ENCODE results near the gene SOX12. TPM values are rescaled to one million over a fixed set of nuclear protein-coding genes. Genes with fewer than 3 reads are reported as not detected.

Gene SOX12
- polyA plus RNA-seq, 3 donors = 25.7 to 29.0 (median 27.4) TPM

DNA sequence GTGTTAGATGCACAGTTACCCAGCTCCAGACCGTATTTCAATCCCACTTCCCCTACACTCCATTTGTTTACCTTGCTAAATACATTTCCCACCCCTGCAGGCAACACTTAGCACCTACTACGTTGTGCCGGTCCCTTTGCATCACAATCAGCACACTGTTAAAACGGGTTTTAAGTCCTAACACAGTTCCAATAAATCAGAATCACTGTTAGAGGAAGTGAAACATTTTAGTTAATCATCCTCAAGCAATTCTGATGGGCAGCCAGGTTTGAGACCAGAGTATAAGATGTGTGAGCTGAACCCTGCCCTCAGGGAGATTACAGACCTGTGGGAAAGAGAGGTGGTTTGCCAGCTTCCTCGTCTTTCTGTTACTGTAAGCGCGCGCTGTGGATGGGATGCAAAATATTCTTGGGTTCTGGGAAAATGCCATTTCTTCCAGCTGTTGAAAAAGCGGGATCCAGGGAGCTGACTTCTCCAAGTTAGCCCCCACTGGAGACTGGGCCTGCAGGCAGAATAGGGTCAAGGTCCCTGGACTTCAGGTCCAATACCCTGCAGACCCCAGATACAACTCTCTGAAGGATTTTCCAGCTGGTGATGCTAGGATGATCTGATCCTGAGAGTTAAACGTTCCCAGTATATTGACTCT, 24.9 kb upstream of the SOX12 start:
- no peak for DNase-seq (ENCODE audit: low read depth in 3 of 3, low spot score in 2 of 3)

GRCh38 chr20:301886-302848, 23.2 kb upstream of the SOX12 start:
- no peak for DNase-seq (ENCODE audit: low read depth in 3 of 3, low spot score in 2 of 3)

DNA sequence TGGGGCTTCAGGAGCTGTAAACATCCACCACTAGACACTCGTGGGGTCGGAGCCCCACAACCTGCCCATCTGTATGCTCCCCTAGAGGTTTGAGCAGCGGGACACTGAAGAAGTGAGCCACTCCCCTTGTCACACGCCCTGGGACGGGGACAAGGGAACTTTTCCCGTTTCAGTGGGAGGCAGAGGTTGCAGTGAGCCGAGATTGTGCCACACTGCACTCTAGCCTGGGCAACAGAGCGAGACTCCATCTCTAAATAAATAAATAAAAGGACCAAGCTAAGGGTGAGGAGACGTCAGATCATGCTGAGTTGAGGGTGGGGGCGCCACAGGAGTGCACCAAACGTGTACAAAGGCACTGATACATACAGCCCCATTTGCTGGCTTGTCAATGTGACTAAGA, 19.6 kb upstream of the SOX12 start:
- DNase-seq (ENCODE audit: low read depth in 3 of 3, low spot score in 2 of 3) = no peak

DNA sequence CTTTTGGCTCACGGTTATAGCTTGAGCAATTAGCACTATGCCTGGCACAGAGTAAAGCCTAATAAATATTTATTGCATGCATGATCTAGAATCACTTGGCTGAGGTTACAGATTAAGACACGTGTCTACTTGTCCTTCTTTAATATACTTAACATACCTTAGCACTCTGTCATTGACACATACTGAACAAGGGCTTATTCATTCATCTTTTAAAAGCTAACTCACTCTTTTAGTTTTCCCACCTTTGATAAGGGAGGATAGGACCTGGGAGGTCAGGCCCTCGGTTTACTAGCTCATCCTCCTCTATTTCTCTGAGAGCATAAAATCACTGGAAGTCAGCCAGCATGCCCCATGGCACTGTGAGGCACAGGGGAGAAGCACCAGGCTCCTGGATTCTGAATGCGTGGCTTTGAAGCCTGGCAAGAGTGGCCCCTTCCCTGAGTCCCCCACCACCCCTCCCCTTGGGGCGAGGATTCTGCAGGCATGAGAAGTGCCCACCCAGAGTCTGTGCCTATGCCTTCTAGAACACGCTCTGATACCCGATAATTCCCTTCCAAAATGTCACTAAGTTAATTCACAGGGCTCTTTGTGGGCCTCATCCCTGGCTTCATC, 16.8 kb upstream of the SOX12 start:
- no peak for DNase-seq (ENCODE audit: low read depth in 3 of 3, low spot score in 2 of 3)

GRCh38 chr20:309306-309840, 16.0 kb upstream of the SOX12 start:
- DNase-seq (ENCODE audit: low read depth in 3 of 3, low spot score in 2 of 3) = no peak

DNA sequence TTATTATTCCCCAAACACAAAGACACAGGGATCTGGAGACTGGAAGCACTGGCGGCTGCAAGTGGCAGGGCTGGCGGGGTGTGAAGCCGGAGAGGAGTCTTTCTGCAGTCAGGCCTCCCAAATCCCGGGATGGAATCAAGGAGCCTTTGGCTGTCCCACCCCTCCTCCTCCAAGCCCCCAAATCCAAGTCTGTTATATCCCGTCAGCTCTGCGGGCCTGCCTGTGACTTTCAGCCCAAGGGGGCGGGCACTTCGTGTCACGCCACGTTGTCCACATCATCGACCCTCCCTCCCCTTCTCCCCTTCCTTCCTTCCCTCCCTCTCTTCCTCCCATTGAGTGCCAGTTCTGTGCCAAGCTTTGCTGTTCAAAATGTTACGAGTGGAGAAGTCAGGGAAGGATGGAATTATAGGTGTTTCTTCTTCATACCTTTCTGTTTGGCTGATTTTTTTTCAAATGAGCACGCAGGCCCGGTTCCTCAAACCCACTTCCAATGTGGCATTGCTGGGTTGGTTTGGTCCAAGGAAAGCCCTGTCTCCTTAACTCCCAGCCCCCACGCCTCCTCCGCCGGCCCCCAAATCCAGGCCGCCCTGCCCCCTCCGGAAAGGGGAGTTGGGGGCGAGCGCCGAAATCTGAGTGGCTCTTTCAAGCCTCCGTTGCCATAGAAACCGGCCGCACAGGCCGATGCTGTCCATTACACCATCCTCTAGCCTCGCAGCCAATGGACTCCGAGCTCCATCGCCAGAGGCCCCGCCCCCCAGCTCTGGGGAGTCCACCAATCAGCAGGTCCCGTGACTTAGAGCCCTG, 15.3 kb upstream of the SOX12 start:
- peak; percentile 90 to 99 (median 96) for DNase-seq (ENCODE audit: low read depth in 3 of 3, low spot score in 2 of 3)

DNA sequence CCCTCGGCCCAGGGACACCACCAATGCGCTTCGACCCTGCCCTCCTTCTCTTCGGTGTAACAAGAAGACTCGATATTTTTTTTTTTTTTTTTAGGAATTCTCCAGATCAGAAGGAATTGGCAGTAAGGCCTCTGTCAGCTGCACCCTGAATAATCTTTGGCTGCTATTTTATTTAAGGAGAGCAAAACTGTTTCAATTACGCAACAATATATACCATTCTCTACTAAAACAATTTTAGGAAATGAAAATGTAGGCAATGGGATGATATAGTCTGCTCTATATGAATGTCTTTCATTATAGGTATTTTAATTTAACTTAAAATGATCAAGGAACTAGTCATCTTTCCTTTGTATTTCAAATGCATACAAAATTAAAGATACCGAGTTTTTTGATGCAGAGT, 14.7 kb upstream of the SOX12 start:
- DNase-seq (ENCODE audit: low read depth in 3 of 3, low spot score in 2 of 3) = no peak

DNA sequence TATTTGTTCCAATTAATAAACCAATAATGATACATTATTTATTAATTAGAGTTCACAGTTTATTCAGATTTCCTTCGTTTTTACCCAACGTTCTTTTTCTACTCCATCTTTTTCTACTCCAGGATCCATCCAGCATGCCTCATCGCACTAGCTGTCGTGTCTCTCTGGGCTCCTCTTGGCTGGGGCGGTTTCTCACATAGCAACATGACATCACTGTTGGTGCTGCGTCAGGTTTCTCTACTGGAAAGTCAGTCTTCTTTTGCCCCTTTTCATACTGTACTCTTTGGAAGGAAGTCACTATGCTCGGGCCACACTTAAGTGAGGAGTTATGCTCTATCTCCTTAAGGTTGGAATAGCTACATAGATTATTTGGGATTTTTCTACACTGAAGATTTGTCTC, 13.7 kb upstream of the SOX12 start:
- no peak for DNase-seq (ENCODE audit: low read depth in 3 of 3, low spot score in 2 of 3)

DNA sequence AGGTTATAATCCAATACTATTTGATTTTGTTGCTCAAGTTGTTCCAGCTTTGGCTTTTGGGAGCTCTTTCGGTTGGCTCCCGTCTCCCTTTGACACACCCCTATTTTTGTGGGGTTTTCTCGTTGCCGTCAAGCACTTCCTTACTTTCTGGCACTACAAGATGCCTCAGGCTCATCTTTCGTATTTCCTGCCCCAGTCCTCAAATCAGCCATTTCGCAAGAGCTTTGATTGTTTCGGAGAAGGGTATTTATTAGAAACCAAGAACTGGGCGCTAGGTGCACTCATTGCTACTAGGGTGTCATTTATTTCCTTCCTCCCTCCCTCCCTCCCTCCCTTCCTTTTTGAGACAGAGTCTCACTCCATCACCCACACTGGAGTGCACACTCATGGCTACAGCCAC, 13.3 kb upstream of the SOX12 start:
- no peak for DNase-seq (ENCODE audit: low read depth in 3 of 3, low spot score in 2 of 3)

- DNase-seq (ENCODE audit: low read depth in 3 of 3, low spot score in 2 of 3) = no peak
These were observed 12.5 kb upstream of the SOX12 start for GRCh38 chr20:312866-313265.

DNA sequence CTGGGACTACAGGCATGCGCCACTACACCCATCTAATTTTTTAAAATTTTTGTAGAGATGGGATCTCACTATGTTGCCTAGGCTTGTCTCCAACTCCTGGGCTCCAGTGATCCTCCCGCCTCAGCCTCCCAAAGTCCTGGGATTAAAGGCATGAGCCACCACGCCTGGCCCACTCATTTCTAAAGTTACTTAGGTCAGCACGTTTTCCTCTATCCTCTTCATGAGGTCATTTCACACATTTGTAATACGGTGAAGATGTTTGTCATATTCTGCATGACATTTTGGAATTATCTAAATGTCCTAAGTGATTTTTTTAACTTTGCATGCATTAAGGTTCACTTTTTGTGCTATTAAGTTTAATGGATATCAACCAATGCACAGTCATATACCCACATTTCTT, 11.9 kb upstream of the SOX12 start:
- DNase-seq (ENCODE audit: low read depth in 3 of 3, low spot score in 2 of 3) = no peak

GRCh38 chr20:313948-314347, 11.4 kb upstream of the SOX12 start:
- DNase-seq (ENCODE audit: low read depth in 3 of 3, low spot score in 2 of 3) = no peak

GRCh38 chr20:316316-317068, 8.9 kb upstream of the SOX12 start:
- DNase-seq (ENCODE audit: low read depth in 3 of 3, low spot score in 2 of 3) = no peak

- peak in 2 of 3 donors; percentile 79 to 85 for DNase-seq (ENCODE audit: low read depth in 3 of 3, low spot score in 2 of 3)
These were observed 941 bp upstream of the SOX12 start for GRCh38 chr20:324177-325044.

DNA sequence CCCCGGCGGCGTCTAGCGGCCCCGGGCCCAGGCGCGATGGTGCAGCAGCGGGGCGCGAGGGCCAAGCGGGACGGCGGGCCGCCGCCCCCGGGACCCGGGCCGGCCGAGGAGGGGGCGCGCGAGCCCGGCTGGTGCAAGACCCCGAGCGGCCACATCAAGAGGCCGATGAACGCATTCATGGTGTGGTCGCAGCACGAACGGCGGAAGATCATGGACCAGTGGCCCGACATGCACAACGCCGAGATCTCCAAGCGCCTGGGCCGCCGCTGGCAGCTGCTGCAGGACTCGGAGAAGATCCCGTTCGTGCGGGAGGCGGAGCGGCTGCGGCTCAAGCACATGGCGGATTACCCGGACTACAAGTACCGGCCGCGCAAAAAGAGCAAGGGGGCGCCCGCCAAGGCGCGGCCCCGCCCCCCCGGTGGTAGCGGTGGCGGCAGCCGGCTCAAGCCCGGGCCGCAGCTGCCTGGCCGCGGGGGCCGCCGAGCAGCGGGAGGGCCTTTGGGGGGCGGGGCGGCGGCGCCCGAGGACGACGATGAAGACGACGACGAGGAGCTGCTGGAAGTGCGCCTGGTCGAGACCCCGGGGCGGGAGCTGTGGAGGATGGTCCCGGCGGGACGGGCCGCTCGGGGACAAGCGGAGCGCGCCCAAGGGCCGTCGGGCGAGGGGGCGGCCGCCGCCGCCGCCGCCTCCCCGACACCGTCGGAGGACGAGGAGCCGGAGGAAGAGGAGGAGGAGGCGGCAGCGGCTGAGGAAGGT, 715 bp downstream of the SOX12 start:
- DNase-seq (ENCODE audit: low read depth in 3 of 3, low spot score in 2 of 3) = peak in 1 of 3 donors; percentile 44

- DNase-seq (ENCODE audit: low read depth in 3 of 3, low spot score in 2 of 3) = no peak
These were observed 1.4 kb downstream of the SOX12 start for GRCh38 chr20:326645-327185.

DNA sequence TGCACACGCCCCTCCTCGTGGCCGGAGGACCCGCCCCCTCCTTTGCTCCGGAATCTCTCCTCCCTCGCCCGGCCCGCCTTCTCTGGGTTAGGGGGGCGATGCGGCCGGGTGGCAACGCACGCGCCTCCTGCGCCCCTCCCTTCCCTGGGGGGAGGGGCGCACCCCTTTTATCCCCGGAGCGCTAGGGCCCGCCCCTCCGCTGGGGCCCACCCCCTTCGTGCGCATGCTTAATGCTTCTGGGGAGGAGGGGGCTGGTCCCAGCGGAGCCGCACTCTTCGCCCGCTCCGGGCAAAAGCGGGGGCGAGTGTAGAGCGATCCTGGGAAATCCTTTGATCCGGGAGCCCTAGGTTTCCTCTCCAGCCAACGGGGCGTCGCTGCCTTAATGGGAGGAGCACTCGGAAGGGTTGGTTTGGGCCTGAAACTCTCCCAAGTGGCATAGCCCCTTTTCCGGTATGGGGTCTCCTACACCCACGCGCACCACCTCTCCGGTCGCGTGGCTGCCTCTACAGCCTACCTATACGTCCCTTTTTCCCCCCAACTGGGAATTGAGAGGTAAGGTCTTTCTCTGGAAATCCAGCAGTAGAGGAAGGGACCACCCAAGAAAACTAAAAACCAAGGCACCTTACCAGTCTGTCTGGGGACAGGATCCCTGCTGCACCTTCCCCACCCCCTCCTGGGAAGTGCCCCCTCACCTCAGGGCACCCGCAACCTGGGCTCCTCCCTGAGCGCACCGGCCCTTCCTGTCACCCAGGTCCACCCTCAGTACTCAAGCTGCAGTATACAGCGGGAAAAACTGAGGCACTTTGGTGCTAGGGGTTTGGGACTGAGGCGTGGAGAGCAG, 2.1 kb downstream of the SOX12 start:
- peak in 2 of 3 donors; percentile 86 to 91 for DNase-seq (ENCODE audit: low read depth in 3 of 3, low spot score in 2 of 3)
